Breast epithelium (tissue), 4 donors: ENCODE data around the gene EEF1AKMT3. TPM values are rescaled to one million over a fixed set of nuclear protein-coding genes. Genes with fewer than 3 reads are reported as not detected.

ENCODE experiments used
- DNase-seq, 2 donors: peaks; one replicate each; pipeline ENCODE4 v3.0.0-alpha.2; 2019; ENCODE audit warnings: low spot score in 2 of 2
- H3K27ac ChIP-seq, 2 donors: fragments of 200-600 bp; sonication (generic) in 1 of 2; one replicate each; pipeline ENCODE4 v1.5.1; 2016 to 2019; ENCODE audit warnings: mild to moderate bottlenecking in 1 of 2
- H3K27me3 ChIP-seq, 2 donors: fragments of 200-600 bp; sonication (generic) in 1 of 2; one replicate each; pipeline versions ENCODE4 v1.5.1 to v1.6.0; 2017 to 2019; ENCODE audit warnings: control low read depth in 1 of 2, mild to moderate bottlenecking in 1 of 2
- H3K36me3 ChIP-seq: fragments of 200-600 bp; one replicate; pipeline ENCODE4 v1.5.1; 2019
- H3K4me1 ChIP-seq, 2 donors: fragments of 200-600 bp; sonication (generic); one replicate each; pipeline ENCODE4 v1.5.1; 2016 to 2019; ENCODE audit warnings: control low read depth in 1 of 2
- H3K4me3 ChIP-seq, 3 donors: fragments of 200-600 bp; sonication (generic); 1 replicate in 2 of 3; 2 replicates in 1 of 3; pipeline ENCODE4 v1.5.1; 2016 to 2019; ENCODE audit warnings: mild to moderate bottlenecking in 3 of 3, moderate library complexity in 2 of 3
- H3K9me3 ChIP-seq, 2 donors: fragments of 200-600 bp; sonication (generic) in 1 of 2; one replicate each; pipeline ENCODE4 v1.5.1; 2016 to 2019; ENCODE audit warnings: control low read depth in 1 of 2
- CTCF ChIP-seq, 3 donors: fragments of 450-650 bp; IDR thresholded peaks; one replicate each; pipeline ENCODE4 v1.5.1; 2016 to 2017; ENCODE audit warnings: antibody characterized with exemption in 3 of 3, mild to moderate bottlenecking in 3 of 3, moderate library complexity in 3 of 3
- POLR2A ChIP-seq: fragments of 450-650 bp; IDR thresholded peaks from one replicate; pipeline ENCODE4 v1.6.1; 2016; ENCODE audit warnings: antibody characterized with exemption, mild to moderate bottlenecking, moderate library complexity
- POLR2AphosphoS5 ChIP-seq, 3 donors: sonication (generic); formaldehyde crosslinking; IDR thresholded peaks; one replicate each; pipeline ENCODE4 v1.6.1; 2017; ENCODE audit warnings: antibody characterized with exemption in 3 of 3
- intact Hi-C: fragments of 100-400 bp; cut with DNase I; formaldehyde crosslinking; loops from one replicate; pipeline ENCODE4 v1.15.1; 2023; ENCODE audit warnings: low total_unique reads
- total RNA-seq, 3 donors: library from RNA; depleted of rRNA; stranded (reverse); fragments of >200 nt; gene quantifications; one replicate each; pipeline ENCODE4 v1.1.0, GENCODE V29; 2016

EEF1AKMT3 gene
- total RNA-seq, 3 donors from 2014 or later, result 15.7 to 18.1 (median 16.5) TPM

GRCh38 chr12:57809425-57809824 is 37.0 kb downstream of the EEF1AKMT3 start:
- intact Hi-C loops, result no loop called here
- TF ChIP-seq POLR2AphosphoS5 (IDR thresholded peaks at IDR 0.05) (no peak), CTCF (IDR thresholded peaks at IDR 0.05) (no peak), POLR2A (no peak)
- DNase-seq, result no peak
- Histone ChIP-seq H3K36me3 (no peaks in the 10 kb centered on the region), H3K27me3 (no peaks in the 10 kb centered on the region), H3K4me3 (no peak overlapping the region), H3K27ac (no peak overlapping the region), H3K4me1 (no peaks in the 10 kb centered on the region), H3K9me3 (no peaks in the 10 kb centered on the region)

- no peaks in the 10 kb centered on the region for H3K9me3 ChIP-seq
- TF ChIP-seq POLR2AphosphoS5 (IDR thresholded peaks at IDR 0.05), result no peak
- TF ChIP-seq CTCF (IDR thresholded peaks at IDR 0.05), result no peak
- no peak for TF ChIP-seq POLR2A
- H3K36me3 ChIP-seq, result no peaks in the 10 kb centered on the region
- H3K27me3 ChIP-seq, result no peaks in the 10 kb centered on the region
- DNase-seq, result no peak
- H3K4me1 ChIP-seq, result no peaks in the 10 kb centered on the region
- intact Hi-C loops, result no loop called here
- no peak overlapping the region for H3K27ac ChIP-seq
- H3K4me3 ChIP-seq, result no peak overlapping the region
Observed at GRCh38 chr12:57810450-57810849, 38.0 kb downstream of the EEF1AKMT3 start.

GRCh38 chr12:57811028-57811755 is 38.8 kb downstream of the EEF1AKMT3 start:
- no peaks in the 10 kb centered on the region for H3K9me3 ChIP-seq
- no peak for TF ChIP-seq POLR2A
- TF ChIP-seq POLR2AphosphoS5 (IDR thresholded peaks at IDR 0.05), result no peak
- H3K4me1 ChIP-seq, result peaks cover 0 to 3% of the 10 kb centered on the region in 2 donors
- no peak overlapping the region for H3K4me3 ChIP-seq
- DNase-seq, result no peak
- intact Hi-C loops, result no loop called here
- H3K36me3 ChIP-seq, result no peaks in the 10 kb centered on the region
- H3K27me3 ChIP-seq, result no peaks in the 10 kb centered on the region
- H3K27ac ChIP-seq, result no peak overlapping the region

- H3K27ac ChIP-seq, result no peak overlapping the region
- no peak overlapping the region for H3K4me3 ChIP-seq
- no peak for DNase-seq
- H3K27me3 ChIP-seq, result no peaks in the 10 kb centered on the region
- TF ChIP-seq POLR2AphosphoS5 (IDR thresholded peaks at IDR 0.05) (no peak), CTCF (IDR thresholded peaks at IDR 0.05) (no peak), POLR2A (no peak)
- H3K36me3 ChIP-seq, result no peaks in the 10 kb centered on the region
- intact Hi-C loops, result no loop called here
- H3K4me1 ChIP-seq, result peaks cover 0 to 5% of the 10 kb centered on the region in 2 donors
- H3K9me3 ChIP-seq, result no peaks in the 10 kb centered on the region
Observed at GRCh38 chr12:57813111-57813970, 40.9 kb downstream of the EEF1AKMT3 start.

GRCh38 chr12:57813971-57814772 is 41.8 kb downstream of the EEF1AKMT3 start:
- peaks cover 0 to 5% of the 10 kb centered on the region in 2 donors for H3K4me1 ChIP-seq
- intact Hi-C loops, result no loop called here
- no peak overlapping the region for H3K27ac ChIP-seq
- H3K9me3 ChIP-seq, result no peaks in the 10 kb centered on the region
- TF ChIP-seq POLR2AphosphoS5 (IDR thresholded peaks at IDR 0.05) (no peak), POLR2A (no peak), CTCF (IDR thresholded peaks at IDR 0.05) (no peak)
- H3K27me3 ChIP-seq, result no peaks in the 10 kb centered on the region
- DNase-seq, result no peak
- H3K4me3 ChIP-seq, result no peak overlapping the region
- H3K36me3 ChIP-seq, result no peaks in the 10 kb centered on the region
